ENCODE results near the gene SLC7A10.

Gene SLC7A10

GRCh38 chr19:33266974-33267484 is 41.4 kb upstream of the SLC7A10 start:
- no peak for TF ChIP-seq CTCF (IDR thresholded peaks at IDR 0.05)

GRCh38 chr19:33264881-33265445 is 39.3 kb upstream of the SLC7A10 start:
- H3K36me3 ChIP-seq: no peaks in the 10 kb centered on the region
- H3K27ac ChIP-seq: no peak overlapping the region
- no peak for DNase-seq
- H3K9me3 ChIP-seq: no peaks in the 10 kb centered on the region
- no peak overlapping the region for H3K4me3 ChIP-seq
- intact Hi-C loops (cut with DNase I; ENCODE audit: low total_unique reads): no loop called here
- peaks cover 0 to 34% of the 10 kb centered on the region in 2 donors for H3K27me3 ChIP-seq
- H3K4me1 ChIP-seq: no peaks in the 10 kb centered on the region
- no peak for TF ChIP-seq CTCF (IDR thresholded peaks at IDR 0.05)

More at GRCh38 chr19:33266974-33267484, 41.4 kb upstream of the SLC7A10 start:
- Histone ChIP-seq H3K4me1 (no peaks in the 10 kb centered on the region), H3K27ac (no peak overlapping the region), H3K9me3 (no peaks in the 10 kb centered on the region), H3K27me3 (peaks cover 0 to 30% of the 10 kb centered on the region in 2 donors), H3K4me3 (no peak overlapping the region), H3K36me3 (no peaks in the 10 kb centered on the region)
- no peak for DNase-seq
- intact Hi-C loops (cut with DNase I; ENCODE audit: low total_unique reads): no loop called here

GRCh38 chr19:33263325-33264023 is 37.8 kb upstream of the SLC7A10 start:
- Histone ChIP-seq H3K27me3 (peaks cover 0 to 22% of the 10 kb centered on the region in 2 donors), H3K27ac (no peak overlapping the region), H3K4me3 (no peak overlapping the region), H3K36me3 (no peaks in the 10 kb centered on the region), H3K4me1 (no peaks in the 10 kb centered on the region), H3K9me3 (no peaks in the 10 kb centered on the region)
- intact Hi-C loops (cut with DNase I; ENCODE audit: low total_unique reads): no loop called here
- no peak for TF ChIP-seq CTCF (IDR thresholded peaks at IDR 0.05)
- no peak for DNase-seq

- no peaks in the 10 kb centered on the region for H3K36me3 ChIP-seq
- H3K27ac ChIP-seq: no peak overlapping the region
- DNase-seq: no peak
- H3K4me1 ChIP-seq: no peaks in the 10 kb centered on the region
- peaks cover 0 to 9% (median 7%) of the 10 kb centered on the region in 3 donors for H3K9me3 ChIP-seq
- H3K27me3 ChIP-seq: peaks cover 0 to 16% of the 10 kb centered on the region in 2 donors
- H3K4me3 ChIP-seq: no peak overlapping the region
- intact Hi-C loops (cut with DNase I; ENCODE audit: low total_unique reads): no loop called here
- no peak for TF ChIP-seq CTCF (IDR thresholded peaks at IDR 0.05)
Observed at GRCh38 chr19:33261511-33262189, 36.0 kb upstream of the SLC7A10 start.

- DNase-seq: peak in 1 of 2 donors; percentile 54
- Histone ChIP-seq H3K9me3 (peaks cover 0 to 9% (median 7%) of the 10 kb centered on the region in 3 donors), H3K27ac (no peak overlapping the region), H3K4me1 (no peaks in the 10 kb centered on the region), H3K27me3 (peaks cover 0 to 16% of the 10 kb centered on the region in 2 donors), H3K36me3 (no peaks in the 10 kb centered on the region), H3K4me3 (no peak overlapping the region)
- no peak for TF ChIP-seq CTCF (IDR thresholded peaks at IDR 0.05)
- intact Hi-C loops (cut with DNase I; ENCODE audit: low total_unique reads): no loop called here
Observed at GRCh38 chr19:33260628-33261418, 35.2 kb upstream of the SLC7A10 start.
